HepG2 (cell line): ENCODE measurements around the gene ZC3H15. TPM values are rescaled to one million over a fixed set of nuclear protein-coding genes. Genes with fewer than 3 reads are reported as not detected.
A peak's percentile ranks its signal among the peaks of the same experiment; 100 is the strongest.

Experiments used
- AHDC1 ChIP-seq: sonication (generic); formaldehyde crosslinking; IDR thresholded peaks from 2 replicates; pipeline ENCODE4 v1.5.1; 2020; ENCODE audit warnings: mild to moderate bottlenecking, missing genetic modification reagents, borderline replicate concordance
- ETV6 ChIP-seq: sonication (generic); formaldehyde crosslinking; conservative IDR thresholded peaks from 2 replicates; pipeline ENCODE4 v1.4.0; 2020; ENCODE audit warnings: missing genetic modification reagents
- HMGXB3 ChIP-seq: sonication (generic); formaldehyde crosslinking; IDR thresholded peaks from 2 replicates; pipeline ENCODE4 v1.4.0; 2020; ENCODE audit warnings: missing genetic modification reagents, borderline replicate concordance
- HOMEZ ChIP-seq: IDR thresholded peaks from 2 replicates; pipeline ENCODE4 v1.6.1; 2016; ENCODE audit warnings: low read depth
- MTF1 ChIP-seq: sonication (generic); formaldehyde crosslinking; IDR thresholded peaks from 2 replicates; pipeline ENCODE4 v1.5.0; 2020; ENCODE audit warnings: missing genetic modification reagents
- MYC ChIP-seq: sonication (generic); formaldehyde crosslinking; IDR thresholded peaks from 2 replicates; pipeline ENCODE4 v1.9.0; 2021; ENCODE audit warnings: missing genetic modification reagents, borderline replicate concordance
- PHF5A ChIP-seq: IDR thresholded peaks from one replicate; pipeline ENCODE4 v1.6.1; 2018; ENCODE audit warnings: low read depth, missing genetic modification reagents; ENCODE audit not compliant: unreplicated experiment
- SMYD3 ChIP-seq: sonication (generic); formaldehyde crosslinking; IDR thresholded peaks from 2 replicates; pipeline ENCODE4 v1.8.1; 2023; ENCODE audit warnings: mild to moderate bottlenecking, missing genetic modification reagents
- SNAI1 ChIP-seq: sonication (generic); formaldehyde crosslinking; IDR thresholded peaks from 2 replicates; pipeline ENCODE4 v1.5.0; 2020; ENCODE audit warnings: mild to moderate bottlenecking, missing genetic modification reagents, borderline replicate concordance
- SOX5 ChIP-seq: IDR thresholded peaks from 2 replicates; pipeline ENCODE4 v1.6.1; 2016; ENCODE audit warnings: borderline replicate concordance
- ZNF142 ChIP-seq: sonication (generic); formaldehyde crosslinking; IDR thresholded peaks from 2 replicates; pipeline ENCODE4 v1.4.0; 2020; ENCODE audit warnings: missing genetic modification reagents
- ZNF878 ChIP-seq: sonication (generic); formaldehyde crosslinking; IDR thresholded peaks from 2 replicates; pipeline ENCODE4 v1.8.1; 2023; ENCODE audit warnings: mild to moderate bottlenecking, missing genetic modification reagents, moderate library complexity
- polyA plus RNA-seq, 8 experiments: library from polyadenylated mRNA; depleted of rRNA in 3 of 8; stranded (reverse) in 7 of 8; unstranded in 1 of 8; fragments of >200 nt; fragmentation: Illumina TruSeq in 4 of 8; extraction: Trizol in 4 of 8; gene quantifications; 2 replicates each; pipeline versions ENCODE4 v1.2.1 to v1.2.3, GENCODE V29; 2011 to 2016; ENCODE audit warnings: low read depth in 4 of 8, missing spikeins in 1 of 8, mixed read lengths in 1 of 8; ENCODE audit not compliant: insufficient read depth in 1 of 8
- total RNA-seq, 5 experiments: library from RNA; depleted of rRNA; stranded (reverse); fragments of >200 nt; fragmentation: Illumina TruSeq; extraction: Trizol; gene quantifications; 2 replicates each; pipeline ENCODE4 v1.2.3, GENCODE V29; 2016; ENCODE audit warnings: low read depth in 1 of 5

ZC3H15 gene
- total and polyA plus RNA-seq, 2 of the 13 experiments (the other 11 are each of a cell fraction or from before 2014, with no cell fraction given), result 84.6 to 168 TPM

GRCh38 chr2:186544255-186544675, 58.2 kb downstream of the ZC3H15 start (continued):
- TF ChIP-seq ZNF142 (CRISPR knock-in tag) (no peak), AHDC1 (peak; percentile 48; the same call in 1 of the 2 replicates), ZNF878 (CRISPR knock-in tag) (0 out of 2 replicates have a peak, but pooled peaks have one; percentile 30), ETV6 (no peak), SMYD3 (CRISPR knock-in tag) (no peak), SOX5 (peak; percentile 77; the same call in 1 of the 2 replicates), HOMEZ (0 out of 2 replicates have a peak, but pooled peaks have one; percentile 49), SNAI1 (no peak), MYC (CRISPR knock-in tag) (no peak), HMGXB3 (no peak), PHF5A (CRISPR knock-in tag) (no peak), MTF1 (CRISPR knock-in tag) (no peak)
